HepG2 (cell line): ENCODE measurements around the gene EPB41L1. TPM values are rescaled to one million over a fixed set of nuclear protein-coding genes. Genes with fewer than 3 reads are reported as not detected.

Experiments
- ATAC-seq: fragments of 200-7000 bp; cut with Tn5 transposase; 3 replicates; pipeline ENCODE4 v1.9.1; 2020; ENCODE audit warnings: mild to moderate bottlenecking, moderate library complexity
- BruUV-seq: library from RNA; stranded (reverse); fragments of 400-500 nt; replicated peaks from 2 replicates; lab custom pipeline; 2021; lab: Mats Ljungman, UMichigan
- CTCF ChIA-PET: fragments of 300-600 bp; formaldehyde crosslinking; extraction: SDS; loops from one replicate; lab custom pipeline; 2021; ENCODE audit warnings: low total read pairs, inconsistent platforms, low intra/inter-chr PET ratio; lab: Yijun Ruan, JAX
- POLR2A ChIA-PET: fragments of 350-600 bp; sonication (Branson Sonifier 250); formaldehyde crosslinking; loops from one replicate; lab custom pipeline; 2020; ENCODE audit warnings: antibody characterized with exemption, inconsistent platforms; lab: Yijun Ruan, JAX
- DNase-seq: peaks from one replicate; pipeline ENCODE4 v3.0.0-alpha.2; 2015; ENCODE audit warnings: low spot score
- FAIRE-seq: peaks from 3 replicates; lab custom pipeline; 2011; peaks lifted over from hg19 to GRCh38; lab: Jason Lieb, UNC
- H2AFZ ChIP-seq: one replicate; pipeline ENCODE4 v1.6.1; 2011; ENCODE audit warnings: low read length, inconsistent platforms
- H3K27ac ChIP-seq: fragments of 300-600 bp; 3 replicates; pipeline ENCODE4 v1.8.0; 2011; ENCODE audit warnings: mixed run types, mild to moderate bottlenecking, mixed read lengths, low read length, inconsistent platforms; ENCODE audit not compliant: insufficient read depth; ENCODE audit errors: extremely low read length
- H3K27me3 ChIP-seq, 2 experiments: fragments of 200-600 bp in 1 of 2; 2 replicates in 1 of 2; 3 replicates in 1 of 2; pipeline versions ENCODE4 v1.6.0 to v1.8.0; 2011; ENCODE audit warnings: low read length in 2 of 2, mild to moderate bottlenecking in 2 of 2, moderate library complexity in 2 of 2, inconsistent platforms in 1 of 2; ENCODE audit not compliant: insufficient read depth in 2 of 2, control insufficient read depth in 1 of 2
- H3K36me3 ChIP-seq, 2 experiments: fragments of 200-600 bp in 1 of 2; replicated peaks in 1 of 2; 2 replicates in 1 of 2; 3 replicates in 1 of 2; pipeline versions ENCODE4 v1.5.1 to v1.8.0; 2011; ENCODE audit warnings: low read length in 2 of 2, inconsistent platforms in 1 of 2; ENCODE audit not compliant: insufficient read depth in 2 of 2, control insufficient read depth in 1 of 2
- H3K4me1 ChIP-seq: 2 replicates; pipeline ENCODE4 v1.5.1; 2012; ENCODE audit warnings: low read length, inconsistent platforms; ENCODE audit not compliant: insufficient read depth
- H3K4me2 ChIP-seq: 2 replicates; pipeline ENCODE4 v1.6.0; 2011; ENCODE audit warnings: low read depth, low read length, inconsistent platforms
- H3K4me3 ChIP-seq, 3 experiments: fragments of 200-600 bp in 1 of 3; sonication (generic), shearing (Covaris generic) in 1 of 3; replicated peaks in 1 of 3; 2 replicates each; pipeline ENCODE4 v1.5.1; 2011 to 2016; ENCODE audit warnings: low read length in 3 of 3, inconsistent platforms in 2 of 3, low read depth in 2 of 3, mild to moderate bottlenecking in 2 of 3, control low read depth in 1 of 3, mixed read lengths in 1 of 3; ENCODE audit not compliant: insufficient read depth in 1 of 3
- H3K79me2 ChIP-seq: one replicate; pipeline ENCODE4 v1.6.1; 2011; ENCODE audit warnings: low read length, inconsistent platforms; ENCODE audit not compliant: insufficient read depth
- H3K9ac ChIP-seq: 2 replicates; pipeline ENCODE4 v1.6.0; 2011; ENCODE audit warnings: mild to moderate bottlenecking, low read depth, low read length, inconsistent platforms; ENCODE audit not compliant: insufficient read depth
- H3K9me3 ChIP-seq: 2 replicates; pipeline ENCODE4 v1.5.1; 2012; ENCODE audit warnings: mild to moderate bottlenecking, low read length
- H4K20me1 ChIP-seq: 2 replicates; pipeline ENCODE4 v1.6.0; 2011; ENCODE audit warnings: inconsistent platforms, mild to moderate bottlenecking, low read length, moderate library complexity; ENCODE audit not compliant: insufficient read depth
- BORCS8-MEF2B ChIP-seq: sonication (generic); formaldehyde crosslinking; IDR thresholded peaks from 2 replicates; pipeline ENCODE4 v1.8.0; 2022; ENCODE audit warnings: mild to moderate bottlenecking, missing genetic modification reagents
- CERS6 ChIP-seq: sonication (generic); formaldehyde crosslinking; IDR thresholded peaks from 2 replicates; pipeline ENCODE4 v1.5.0; 2020; ENCODE audit warnings: missing genetic modification reagents
- EEA1 ChIP-seq: sonication (generic); formaldehyde crosslinking; IDR thresholded peaks from 2 replicates; pipeline ENCODE4 v1.5.1; 2020; ENCODE audit warnings: mild to moderate bottlenecking, missing genetic modification reagents, borderline replicate concordance
- GFI1 ChIP-seq: sonication (generic); formaldehyde crosslinking; IDR thresholded peaks from 2 replicates; pipeline ENCODE4 v1.5.0; 2020; ENCODE audit warnings: missing genetic modification reagents, mild to moderate bottlenecking, borderline replicate concordance
- HOMEZ ChIP-seq: IDR thresholded peaks from 2 replicates; pipeline ENCODE4 v1.6.1; 2016; ENCODE audit warnings: low read depth
- MAX ChIP-seq: IDR thresholded peaks from 2 replicates; pipeline ENCODE4 v1.6.1; 2012; ENCODE audit warnings: inconsistent platforms
- MED1 ChIP-seq: sonication (generic); formaldehyde crosslinking; IDR thresholded peaks from 2 replicates; pipeline ENCODE4 v1.4.0; 2020; ENCODE audit warnings: missing genetic modification reagents
- NAIF1 ChIP-seq: sonication (generic); formaldehyde crosslinking; IDR thresholded peaks from 2 replicates; pipeline ENCODE4 v1.5.0; 2020; ENCODE audit warnings: mild to moderate bottlenecking, missing genetic modification reagents, borderline replicate concordance
- PRDM15 ChIP-seq: sonication (generic); formaldehyde crosslinking; IDR thresholded peaks from 2 replicates; pipeline ENCODE4 v1.4.0; 2020; ENCODE audit warnings: missing genetic modification reagents
- PTBP1 ChIP-seq: fragments of 200-400 bp; formaldehyde crosslinking; IDR thresholded peaks from 2 replicates; pipeline ENCODE4 v1.6.1; 2018; ENCODE audit warnings: low read length, low read depth; ENCODE audit not compliant: poor library complexity, severe bottlenecking
- SAP130 ChIP-seq: IDR thresholded peaks from 2 replicates; pipeline ENCODE4 v1.6.1; 2016; ENCODE audit warnings: low read depth
- ZNF264 ChIP-seq: sonication (generic); formaldehyde crosslinking; IDR thresholded peaks from 2 replicates; pipeline ENCODE4 v1.4.0; 2020; ENCODE audit warnings: missing genetic modification reagents
- ZNF331 ChIP-seq: sonication (generic); formaldehyde crosslinking; IDR thresholded peaks from 2 replicates; pipeline ENCODE4 v1.4.0; 2020; ENCODE audit warnings: missing genetic modification reagents
- ZNF431 ChIP-seq: sonication (generic); formaldehyde crosslinking; IDR thresholded peaks from 2 replicates; pipeline ENCODE4 v1.9.0; 2022; ENCODE audit warnings: missing genetic modification reagents, low read depth, mild to moderate bottlenecking, borderline replicate concordance
- ZNF547 ChIP-seq: sonication (generic); formaldehyde crosslinking; IDR thresholded peaks from 2 replicates; pipeline ENCODE4 v1.5.1; 2020; ENCODE audit warnings: mild to moderate bottlenecking, missing genetic modification reagents
- ZNF549 ChIP-seq: sonication (generic); formaldehyde crosslinking; IDR thresholded peaks from 2 replicates; pipeline ENCODE4 v1.5.0; 2020; ENCODE audit warnings: missing genetic modification reagents
- ZNF577 ChIP-seq: sonication (generic); formaldehyde crosslinking; IDR thresholded peaks from 2 replicates; pipeline ENCODE4 v1.4.0; 2020; ENCODE audit warnings: mild to moderate bottlenecking, low read depth, missing genetic modification reagents, borderline replicate concordance
- ZNF615 ChIP-seq: sonication (generic); formaldehyde crosslinking; IDR thresholded peaks from 2 replicates; pipeline ENCODE4 v1.5.0; 2020; ENCODE audit warnings: mild to moderate bottlenecking, missing genetic modification reagents, borderline replicate concordance
- ZNF616 ChIP-seq: sonication (generic); formaldehyde crosslinking; IDR thresholded peaks from 2 replicates; pipeline ENCODE4 v1.5.0; 2020; ENCODE audit warnings: low read depth, mild to moderate bottlenecking, missing genetic modification reagents
- ZNF652 ChIP-seq: IDR thresholded peaks from 2 replicates; pipeline ENCODE4 v1.6.1; 2016; ENCODE audit warnings: low read depth, borderline replicate concordance
- WGBS: methylation state at CpG from one replicate; pipeline ENCODE4 v1.1.6; 2017; ENCODE audit warnings: low lambda C conversion rate; 5-methylcytosine and 5-hydroxymethylcytosine counted together
- in situ Hi-C: cut with HindIII; loops from 2 replicates; pipeline ENCODE4 v1.10.0; 2017; ENCODE audit warnings: low pct_unique_long_range_greater_than_20kb; ENCODE audit not compliant: extremely low pct_ligation_motif_present
- intact Hi-C: fragments of 100-400 bp; cut with micrococcal nuclease; formaldehyde crosslinking; loops from one replicate; pipeline ENCODE4 v1.10.0; 2022; ENCODE audit not compliant: unreplicated experiment
- polyA plus RNA-seq, 8 experiments: library from polyadenylated mRNA; depleted of rRNA in 3 of 8; stranded (reverse) in 7 of 8; unstranded in 1 of 8; fragments of >200 nt; fragmentation: Illumina TruSeq in 4 of 8; extraction: Trizol in 4 of 8; gene quantifications; 2 replicates each; pipeline versions ENCODE4 v1.2.1 to v1.2.3, GENCODE V29; 2011 to 2016; ENCODE audit warnings: low read depth in 4 of 8, missing spikeins in 1 of 8, mixed read lengths in 1 of 8; ENCODE audit not compliant: insufficient read depth in 1 of 8
- total RNA-seq, 5 experiments: library from RNA; depleted of rRNA; stranded (reverse); fragments of >200 nt; fragmentation: Illumina TruSeq; extraction: Trizol; gene quantifications; 2 replicates each; pipeline ENCODE4 v1.2.3, GENCODE V29; 2016; ENCODE audit warnings: low read depth in 1 of 5

EPB41L1 gene
- total and polyA plus RNA-seq, 2 of the 13 experiments (the other 11 are each of a cell fraction or from before 2014, with no cell fraction given): 16.7 to 39.0 TPM

GRCh38 chr20:36128463-36129159, 25.9 kb upstream of the EPB41L1 start:
- H3K27me3 ChIP-seq: peaks cover 6 to 51% of the 10 kb centered on the region in 2 experiments; a peak in 3 of 5 replicates
- H3K9me3 ChIP-seq: no peaks in the 10 kb centered on the region
- no peak overlapping the region for H2AFZ ChIP-seq
- no peaks in the 10 kb centered on the region for H3K4me1 ChIP-seq
- WGBS: 7% methylated on average over 3 of the region's 3 CpGs
- no peak overlapping the region for H3K27ac ChIP-seq
- H3K79me2 ChIP-seq: no peaks in the 10 kb centered on the region
- ChIA-PET CTCF (no interaction called here), POLR2A (no interaction called here)
- in situ Hi-C loops: no loop called here
- no peaks in the 10 kb centered on the region for H3K36me3 ChIP-seq
- ATAC-seq (no peak), DNase-seq (no peak), FAIRE-seq (no peak)
- H3K4me2 ChIP-seq: no peak overlapping the region
- H3K9ac ChIP-seq: no peak overlapping the region
- intact Hi-C loops: no loop called here
- TF ChIP-seq MAX: no peak
- no peak for TF ChIP-seq ZNF549
- no peak for TF ChIP-seq PRDM15 (CRISPR knock-in tag)
- TF ChIP-seq ZNF616 (CRISPR knock-in tag): no peak
- TF ChIP-seq CERS6 (CRISPR knock-in tag): no peak
- no peak for TF ChIP-seq EEA1
- TF ChIP-seq HOMEZ (CRISPR knock-in tag): no peak
- TF ChIP-seq ZNF615 (CRISPR knock-in tag): no peak
- no peak for TF ChIP-seq NAIF1 (CRISPR knock-in tag)
- TF ChIP-seq BORCS8-MEF2B (CRISPR knock-in tag): no peak
- no peak for TF ChIP-seq ZNF577 (CRISPR knock-in tag)
- TF ChIP-seq GFI1 (CRISPR knock-in tag): no peak
- TF ChIP-seq SAP130 (CRISPR knock-in tag): no peak
- TF ChIP-seq ZNF547 (CRISPR knock-in tag): no peak
- TF ChIP-seq PTBP1: no peak
- no peak for TF ChIP-seq MED1 (CRISPR knock-in tag)
- no peak for TF ChIP-seq ZNF264 (CRISPR knock-in tag)
- TF ChIP-seq ZNF331 (CRISPR knock-in tag): no peak
- no peak for TF ChIP-seq ZNF431 (CRISPR knock-in tag)
- no peak for TF ChIP-seq ZNF652 (CRISPR knock-in tag)
- no peak overlapping the region for H3K4me3 ChIP-seq
- no peaks in the 10 kb centered on the region for H4K20me1 ChIP-seq
- no TSS peak for BruUV-seq
